Mesenchymal stem cell (in vitro differentiated cells and primary cell): ENCODE measurements around the gene DNAH12.
"Not testable (repeated sequence)": the region's sequence is repeated elsewhere in the genome, so short reads cannot be mapped to it uniquely, and the experiment has no call there.

Experiments used
- DNase-seq: peaks from one replicate; pipeline ENCODE4 v3.0.0-alpha.2; 2013
- H2AFZ ChIP-seq: one replicate; pipeline ENCODE4 v1.6.1; 2013; ENCODE audit warnings: low read depth, mild to moderate bottlenecking, control low read depth, inconsistent platforms, low read length, moderate library complexity
- H2AK5ac ChIP-seq: 2 replicates; pipeline ENCODE4 v1.6.1; 2013; ENCODE audit warnings: low read length, moderate library complexity, mild to moderate bottlenecking, inconsistent platforms; ENCODE audit not compliant: severe bottlenecking
- H2BK120ac ChIP-seq: one replicate; pipeline ENCODE4 v1.6.1; 2013; ENCODE audit warnings: low read depth, mild to moderate bottlenecking, inconsistent platforms, low read length, moderate library complexity
- H2BK12ac ChIP-seq, 2 experiments: one replicate each; pipeline ENCODE4 v1.6.1; 2013; ENCODE audit warnings: inconsistent platforms in 2 of 2, low read length in 2 of 2, mild to moderate bottlenecking in 2 of 2, moderate library complexity in 2 of 2, control low read depth in 1 of 2
- H2BK15ac ChIP-seq: one replicate; pipeline ENCODE4 v1.6.1; 2013; ENCODE audit warnings: mild to moderate bottlenecking, low read depth, inconsistent platforms; ENCODE audit not compliant: poor library complexity, severe bottlenecking
- H2BK5ac ChIP-seq: 2 replicates; pipeline ENCODE4 v1.6.1; 2013; ENCODE audit warnings: low read depth, mild to moderate bottlenecking, low read length, control low read depth, inconsistent platforms; ENCODE audit not compliant: poor library complexity, severe bottlenecking
- H3K14ac ChIP-seq, 2 experiments: one replicate each; pipeline ENCODE4 v1.6.1; 2013; ENCODE audit warnings: inconsistent platforms in 2 of 2, low read length in 2 of 2, control low read depth in 1 of 2, mild to moderate bottlenecking in 1 of 2, moderate library complexity in 1 of 2
- H3K18ac ChIP-seq, 2 experiments: one replicate each; pipeline ENCODE4 v1.6.1; 2013; ENCODE audit warnings: inconsistent platforms in 2 of 2, low read length in 2 of 2, control low read depth in 1 of 2, low read depth in 1 of 2, mild to moderate bottlenecking in 1 of 2
- H3K23ac ChIP-seq, 2 experiments: one replicate each; pipeline ENCODE4 v1.6.1; 2013; ENCODE audit warnings: inconsistent platforms in 2 of 2, low read length in 2 of 2, mild to moderate bottlenecking in 2 of 2, moderate library complexity in 2 of 2, control low read depth in 1 of 2
- H3K27ac ChIP-seq: 2 replicates; pipeline ENCODE4 v1.5.1; 2013; ENCODE audit warnings: mild to moderate bottlenecking, moderate library complexity, low read length, control low read depth, inconsistent platforms; ENCODE audit not compliant: poor library complexity, severe bottlenecking
- H3K27me3 ChIP-seq, 2 experiments: 2 replicates each; pipeline versions ENCODE4 v1.6.1 to v1.7.0; 2013; ENCODE audit warnings: low read length in 2 of 2, mild to moderate bottlenecking in 2 of 2, moderate library complexity in 2 of 2, control low read depth in 1 of 2, inconsistent platforms in 1 of 2; ENCODE audit not compliant: control insufficient read depth in 1 of 2, insufficient read depth in 1 of 2
- H3K36me3 ChIP-seq, 2 experiments: 2 replicates each; pipeline versions ENCODE4 v1.6.1 to v1.7.0; 2013; ENCODE audit warnings: low read length in 2 of 2, control low read depth in 1 of 2, inconsistent platforms in 1 of 2, low read depth in 1 of 2, mild to moderate bottlenecking in 1 of 2; ENCODE audit not compliant: insufficient read depth in 2 of 2, control insufficient read depth in 1 of 2
- H3K4ac ChIP-seq, 2 experiments: one replicate each; pipeline ENCODE4 v1.6.1; 2013; ENCODE audit warnings: inconsistent platforms in 2 of 2, low read length in 2 of 2, mild to moderate bottlenecking in 2 of 2, moderate library complexity in 2 of 2, control low read depth in 1 of 2, low read depth in 1 of 2
- H3K4me1 ChIP-seq: 2 replicates; pipeline ENCODE4 v1.6.1; 2013; ENCODE audit warnings: low read depth, low read length, control low read depth; ENCODE audit not compliant: control insufficient read depth, insufficient read depth
- H3K4me2 ChIP-seq: 2 replicates; pipeline ENCODE4 v1.6.1; 2013; ENCODE audit warnings: low read length, mild to moderate bottlenecking, inconsistent platforms; ENCODE audit not compliant: poor library complexity, severe bottlenecking
- H3K4me3 ChIP-seq, 2 experiments: 2 replicates each; pipeline versions ENCODE4 v1.5.1 to v1.7.0; 2013; ENCODE audit warnings: low read length in 2 of 2, mild to moderate bottlenecking in 2 of 2, control low read depth in 1 of 2, low read depth in 1 of 2; ENCODE audit not compliant: insufficient read depth in 1 of 2
- H3K79me1 ChIP-seq: replicated peaks from 2 replicates; pipeline ENCODE4 v1.6.1; 2013; ENCODE audit warnings: mild to moderate bottlenecking, control low read depth, low read length, inconsistent platforms; ENCODE audit not compliant: poor library complexity, severe bottlenecking
- H3K9ac ChIP-seq: 2 replicates; pipeline ENCODE4 v1.7.0; 2013; ENCODE audit warnings: mild to moderate bottlenecking, low read length, moderate library complexity
- H3K9me3 ChIP-seq: 2 replicates; pipeline ENCODE4 v1.7.0; 2013; ENCODE audit warnings: mild to moderate bottlenecking, low read length; ENCODE audit not compliant: control insufficient read depth
- H4K8ac ChIP-seq: one replicate; pipeline ENCODE4 v1.6.1; 2013; ENCODE audit warnings: inconsistent platforms, mild to moderate bottlenecking, low read length, moderate library complexity
- H4K91ac ChIP-seq: one replicate; pipeline ENCODE4 v1.6.1; 2013; ENCODE audit warnings: mild to moderate bottlenecking, low read length, inconsistent platforms
- WGBS: methylation state at CpG from one replicate; pipeline ENCODE4 v1.1.7; 2013; ENCODE audit warnings: mixed read lengths; 5-methylcytosine and 5-hydroxymethylcytosine counted together

The DNAH12 gene

GRCh38 chr3:57497904-57498303 lies 46.2 kb downstream of the DNAH12 start:
- no peak overlapping the region for H4K8ac ChIP-seq
- H2BK120ac ChIP-seq = no peak overlapping the region
- H3K4ac ChIP-seq = no peak overlapping the region
- no peak overlapping the region for H3K14ac ChIP-seq
- H3K4me1 ChIP-seq = no peaks in the 10 kb centered on the region
- H3K79me1 ChIP-seq = no peaks in the 10 kb centered on the region
- H3K4me2 ChIP-seq = no peak overlapping the region
- DNase-seq = no peak
- no peak overlapping the region for H3K23ac ChIP-seq
- no peak overlapping the region for H4K91ac ChIP-seq
- no peak overlapping the region for H2AFZ ChIP-seq
- H2BK12ac ChIP-seq = no peak overlapping the region
- H3K27me3 ChIP-seq = no peaks in the 10 kb centered on the region
- H3K27ac ChIP-seq = no peak overlapping the region
- no peak overlapping the region for H3K18ac ChIP-seq
- H3K4me3 ChIP-seq = no peak overlapping the region
- no peaks in the 10 kb centered on the region for H3K36me3 ChIP-seq
- H2AK5ac ChIP-seq = no peak overlapping the region
- no peak overlapping the region for H3K9ac ChIP-seq
- H2BK15ac ChIP-seq = no peak overlapping the region
- H3K9me3 ChIP-seq = no peaks in the 10 kb centered on the region
- no peak overlapping the region for H2BK5ac ChIP-seq

GRCh38 chr3:57484563-57484962 lies 59.6 kb downstream of the DNAH12 start:
- H3K18ac ChIP-seq = no peak overlapping the region
- no peak overlapping the region for H3K9ac ChIP-seq
- no peak for DNase-seq
- no peak overlapping the region for H3K4ac ChIP-seq
- no peak overlapping the region for H2BK120ac ChIP-seq
- H3K9me3 ChIP-seq = no peaks in the 10 kb centered on the region
- H2AK5ac ChIP-seq = no peak overlapping the region
- 80% methylated on average over 1 of the region's 1 CpG for WGBS
- no peaks in the 10 kb centered on the region for H3K36me3 ChIP-seq
- no peak overlapping the region for H3K4me2 ChIP-seq
- no peak overlapping the region for H4K8ac ChIP-seq
- H3K14ac ChIP-seq = no peak overlapping the region
- H2BK5ac ChIP-seq = no peak overlapping the region
- no peak overlapping the region for H3K4me3 ChIP-seq
- no peak overlapping the region for H4K91ac ChIP-seq
- no peak overlapping the region for H2BK15ac ChIP-seq
- no peaks in the 10 kb centered on the region for H3K27me3 ChIP-seq
- H3K23ac ChIP-seq = no peak overlapping the region
- no peaks in the 10 kb centered on the region for H3K79me1 ChIP-seq
- no peak overlapping the region for H2AFZ ChIP-seq
- no peaks in the 10 kb centered on the region for H3K4me1 ChIP-seq
- H2BK12ac ChIP-seq = no peak overlapping the region
- H3K27ac ChIP-seq = no peak overlapping the region

GRCh38 chr3:57477193-57477592 lies 67.0 kb downstream of the DNAH12 start:
- H3K9ac ChIP-seq, H3K27me3 ChIP-seq, H3K14ac ChIP-seq, H2BK120ac ChIP-seq, H2BK12ac ChIP-seq, H3K36me3 ChIP-seq, H4K91ac ChIP-seq, H2BK15ac ChIP-seq, H2BK5ac ChIP-seq, H2AK5ac ChIP-seq, H4K8ac ChIP-seq, H3K18ac ChIP-seq, H3K4me2 ChIP-seq, H3K23ac ChIP-seq, H3K9me3 ChIP-seq, DNase-seq, H3K4me1 ChIP-seq, H3K27ac ChIP-seq, H3K4ac ChIP-seq, H3K79me1 ChIP-seq, H3K4me3 ChIP-seq, H2AFZ ChIP-seq: not testable (repeated sequence)
- 95% methylated on average over 13 of the region's 13 CpGs for WGBS

GRCh38 chr3:57464801-57465200 lies 79.3 kb downstream of the DNAH12 start:
- Histone ChIP-seq H3K9me3 (no peaks in the 10 kb centered on the region), H3K9ac (no peak overlapping the region), H3K14ac (no peak overlapping the region), H3K23ac (no peak overlapping the region), H4K91ac (no peak overlapping the region), H3K4me1 (no peaks in the 10 kb centered on the region), H3K18ac (no peak overlapping the region), H3K4me2 (no peak overlapping the region), H3K4me3 (no peak overlapping the region), H2BK15ac (no peak overlapping the region), H3K27me3 (no peaks in the 10 kb centered on the region), H2BK5ac (no peak overlapping the region), H2AK5ac (no peak overlapping the region), H2BK120ac (peak overlapping the region; percentile 19), H3K4ac (no peak overlapping the region), H3K27ac (no peak overlapping the region), H3K36me3 (no peaks in the 10 kb centered on the region), H2AFZ (no peak overlapping the region), H2BK12ac (no peak overlapping the region), H3K79me1 (no peaks in the 10 kb centered on the region), H4K8ac (no peak overlapping the region)
- WGBS = 93% methylated on average over 4 of the region's 4 CpGs
- DNase-seq = no peak
